Jurkat, Clone E6-1 (cell line): ENCODE data around the gene SRPK2.
"Not testable (repeated sequence)": the region's sequence is repeated elsewhere in the genome, so short reads cannot be mapped to it uniquely, and the experiment has no call there.

Experiments
- DNase-seq: peaks from one replicate; pipeline ENCODE4 v3.0.0-alpha.2; 2011; ENCODE audit warnings: low read depth, low spot score
- H3K4me3 ChIP-seq: 2 replicates; pipeline ENCODE4 v1.5.1; 2011; ENCODE audit warnings: mild to moderate bottlenecking, low read length, control low read depth, moderate library complexity

The SRPK2 gene

DNA sequence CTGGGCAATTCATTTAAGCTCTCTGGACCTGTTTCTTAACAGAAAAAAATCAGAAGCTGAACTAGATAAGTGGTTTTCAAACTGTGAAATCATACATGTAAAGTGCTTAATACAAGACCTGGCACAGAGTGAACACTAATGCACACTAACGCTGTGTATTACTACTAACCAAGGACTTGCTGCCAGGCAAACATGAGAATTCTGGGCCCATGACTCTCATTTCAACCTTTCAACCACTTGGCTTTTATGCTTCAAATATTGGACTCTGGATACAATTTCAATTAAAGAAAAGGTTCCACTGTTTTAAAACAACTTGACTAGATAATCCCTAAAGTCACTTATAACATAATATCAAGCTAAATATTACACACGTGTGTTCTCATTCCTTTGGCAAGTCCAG lies 73.4 kb downstream of the SRPK2 start:
- H3K4me3 ChIP-seq: no peak overlapping the region
- no peak for DNase-seq

DNA sequence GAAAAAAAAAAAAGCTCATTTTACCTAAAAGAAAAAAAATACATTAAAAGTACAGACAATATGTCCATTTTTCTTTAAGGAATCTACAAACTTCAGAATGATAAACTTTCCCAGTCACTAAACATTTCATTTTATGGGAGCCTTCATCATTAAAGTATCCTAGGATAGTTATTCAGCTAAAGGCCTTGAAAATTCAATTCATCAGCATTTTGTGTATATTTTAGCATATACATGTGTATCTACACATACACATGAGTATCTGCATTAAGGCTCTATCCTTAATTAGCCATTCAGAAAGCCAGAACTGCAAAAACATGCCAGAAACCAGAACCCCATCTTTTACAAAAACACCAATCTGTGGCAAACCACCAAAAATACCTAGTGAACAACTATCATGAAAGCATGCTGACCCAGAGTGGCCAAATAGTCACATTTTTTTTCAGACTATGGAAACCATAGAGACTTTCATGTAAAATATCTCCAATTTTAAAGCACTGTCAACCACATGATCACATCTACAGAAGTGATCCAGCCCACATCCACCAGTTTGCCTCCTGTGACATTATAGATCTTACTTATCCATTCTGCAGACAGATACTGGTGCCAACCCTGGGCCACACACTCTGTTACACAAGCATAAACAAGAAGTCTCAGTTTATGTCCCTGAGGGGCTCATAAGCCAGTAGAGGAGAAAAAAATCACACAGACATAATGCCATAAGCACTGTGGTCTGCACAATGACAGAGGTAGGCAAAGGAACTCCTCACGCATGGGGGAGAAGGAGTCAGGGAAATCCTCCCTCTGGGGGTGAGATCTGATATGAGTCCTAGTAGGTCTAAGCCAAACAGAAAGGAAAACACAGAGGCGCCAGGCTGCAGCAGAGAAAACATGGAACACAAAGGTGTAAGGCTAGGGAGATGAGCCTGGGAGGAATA lies 79.2 kb downstream of the SRPK2 start:
- H3K4me3 ChIP-seq: no peak overlapping the region
- DNase-seq: peak; percentile 79

GRCh38 chr7:105307163-105307672 lies 81.5 kb downstream of the SRPK2 start:
- peak; percentile 45 for DNase-seq
- no peak overlapping the region for H3K4me3 ChIP-seq

DNA sequence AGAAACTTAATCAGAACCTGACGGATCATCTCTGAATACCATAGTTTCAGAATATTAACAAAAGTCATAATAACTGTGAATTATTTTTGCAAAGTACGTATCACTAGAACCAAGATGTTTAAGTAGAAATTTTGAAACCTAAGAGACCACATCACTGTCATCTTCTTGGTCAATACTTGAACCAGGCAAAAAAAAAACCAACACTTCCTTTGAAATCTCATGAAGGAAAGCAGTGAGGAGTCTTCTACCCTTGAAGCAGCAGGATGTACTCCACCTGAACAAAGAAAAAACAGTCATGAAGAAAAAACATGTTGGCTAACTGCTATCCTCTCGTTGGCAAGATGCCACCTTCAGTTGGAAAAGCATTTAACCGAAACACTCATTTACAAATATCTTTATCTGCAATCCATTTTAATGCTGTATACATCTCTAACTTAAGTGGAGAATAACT lies 82.4 kb downstream of the SRPK2 start:
- peak overlapping the region; percentile 19 for H3K4me3 ChIP-seq
- DNase-seq: peak; percentile 97

GRCh38 chr7:105305633-105306032 lies 83.1 kb downstream of the SRPK2 start:
- DNase-seq: peak; percentile 29
- no peak overlapping the region for H3K4me3 ChIP-seq

DNA sequence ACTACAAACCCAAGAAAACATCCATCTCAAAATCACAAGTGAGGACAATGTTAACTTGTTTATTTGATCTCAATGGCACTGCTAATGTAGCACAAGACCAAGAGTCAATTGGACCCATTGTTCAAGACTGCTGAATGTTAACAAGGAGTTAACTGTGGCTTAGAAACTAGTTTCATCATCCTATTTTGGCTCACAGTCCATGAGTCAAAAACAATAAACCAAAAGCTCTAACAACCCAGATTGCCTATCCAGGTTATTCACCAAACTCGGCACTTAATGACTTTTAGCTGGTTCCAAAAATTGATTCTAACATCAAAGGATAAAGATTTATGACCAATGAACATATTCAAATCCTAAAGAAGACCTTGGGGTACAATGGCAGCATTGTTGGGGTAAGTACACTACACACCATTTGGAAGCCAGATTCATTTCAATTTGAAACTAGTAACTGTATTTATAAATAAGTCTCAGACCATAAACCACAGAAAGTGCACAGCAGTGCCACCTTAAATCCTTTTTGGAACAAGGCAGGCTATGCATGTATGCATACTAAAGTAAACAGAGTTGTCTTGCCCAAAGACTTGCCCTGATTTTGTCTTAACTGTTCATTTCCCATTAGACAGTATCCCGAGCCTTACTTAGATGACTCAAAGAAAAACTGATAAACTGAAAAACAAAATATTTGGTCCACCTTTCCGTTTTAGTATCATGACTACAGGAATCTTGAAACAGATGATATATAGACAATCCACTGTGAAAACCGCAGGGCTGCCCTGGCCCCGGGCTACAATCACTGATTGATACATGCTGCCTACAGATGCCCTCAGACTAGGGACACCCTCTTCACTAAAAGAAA lies 84.5 kb downstream of the SRPK2 start:
- no peak overlapping the region for H3K4me3 ChIP-seq
- DNase-seq: peak; percentile 59

DNA sequence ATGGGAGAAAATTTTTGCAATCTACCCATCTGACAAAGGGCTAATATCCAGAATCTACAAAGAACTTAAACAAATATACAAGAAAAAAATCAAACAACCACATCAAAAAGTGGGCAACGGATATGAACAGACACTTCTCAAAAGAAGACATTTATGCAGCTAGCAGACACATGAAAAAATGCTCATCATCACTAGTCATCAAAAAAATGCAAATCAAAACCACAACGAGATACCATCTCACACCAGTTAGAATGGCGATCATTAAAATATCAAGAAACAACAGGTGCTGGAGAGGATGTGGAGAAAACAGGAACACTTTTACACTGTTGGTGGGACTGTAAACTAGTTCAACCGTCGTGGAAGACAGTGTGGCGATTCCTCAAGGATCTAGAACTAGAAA lies 88.1 kb downstream of the SRPK2 start:
- peak; percentile 93 for DNase-seq
- H3K4me3 ChIP-seq: peak overlapping the region; percentile 31; the same call in 1 of the 2 replicates

DNA sequence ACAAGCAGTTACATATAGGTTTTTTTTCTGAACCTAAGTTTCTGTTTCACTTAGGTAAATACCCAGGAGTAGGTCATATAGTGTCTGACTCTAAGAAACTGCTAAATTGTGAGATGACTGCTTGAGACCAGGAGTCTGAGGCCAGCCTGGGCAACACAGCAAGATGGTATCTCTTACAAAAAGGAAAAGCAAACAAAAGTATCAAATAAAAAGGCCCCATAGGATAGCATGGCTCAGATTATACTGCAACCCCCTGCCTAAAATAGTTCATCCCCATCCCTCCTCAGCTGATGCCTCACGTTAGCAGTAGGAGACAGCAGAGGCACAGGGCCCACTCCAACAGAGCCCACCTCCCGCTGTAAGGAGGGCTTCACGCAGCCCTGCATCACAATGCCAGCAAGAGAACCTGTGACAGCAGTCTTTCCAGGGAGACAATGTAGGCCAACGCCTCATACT lies 90.3 kb downstream of the SRPK2 start:
- H3K4me3 ChIP-seq: peak overlapping the region; percentile 13; the same call in 1 of the 2 replicates
- peak; percentile 43 for DNase-seq

DNA sequence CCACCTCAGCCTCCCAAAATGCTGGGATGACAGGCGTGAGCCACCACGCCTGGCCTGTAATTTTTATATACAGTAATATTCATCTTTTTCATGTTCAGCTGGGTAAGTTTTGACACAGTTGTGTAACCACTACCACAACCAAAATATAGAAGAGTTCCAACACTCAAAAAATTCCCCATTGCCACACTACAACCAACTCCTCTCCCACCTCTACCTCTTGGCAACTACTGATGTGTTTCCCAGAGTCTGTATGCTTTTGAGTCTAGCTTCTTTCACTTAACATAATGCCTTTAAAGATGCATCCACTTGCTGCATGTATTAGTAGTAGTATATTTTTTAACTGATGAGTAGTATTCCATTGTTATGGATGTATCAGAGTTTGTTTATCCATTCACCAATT lies 90.7 kb downstream of the SRPK2 start:
- H3K4me3 ChIP-seq: no peak overlapping the region
- no peak for DNase-seq

GRCh38 chr7:105297309-105297708 lies 91.4 kb downstream of the SRPK2 start:
- H3K4me3 ChIP-seq: no peak overlapping the region
- no peak for DNase-seq

DNA sequence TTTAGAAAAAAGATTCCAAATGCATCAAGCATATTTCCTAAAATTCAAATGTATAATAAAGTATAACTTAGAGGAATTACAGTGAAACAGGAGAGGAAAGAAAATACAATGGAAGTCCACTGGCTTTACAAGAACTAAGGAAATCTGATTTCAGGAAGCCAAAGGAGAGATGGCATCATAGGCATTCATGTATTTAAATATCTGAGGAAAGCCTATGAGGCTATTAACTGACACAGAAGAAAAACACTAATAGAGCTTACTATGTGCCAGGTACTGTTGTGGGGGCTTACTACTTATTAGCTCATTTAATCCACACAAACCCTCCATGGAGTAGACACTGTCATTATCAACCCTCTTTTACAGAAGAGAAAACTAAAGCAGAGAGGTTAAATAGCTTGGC lies 92.2 kb downstream of the SRPK2 start:
- H3K4me3 ChIP-seq: no peak overlapping the region
- no peak for DNase-seq

- peak; percentile 67 for DNase-seq
- H3K4me3 ChIP-seq: no peak overlapping the region
Observed at GRCh38 chr7:105295596-105296352, 92.9 kb downstream of the SRPK2 start.

DNA sequence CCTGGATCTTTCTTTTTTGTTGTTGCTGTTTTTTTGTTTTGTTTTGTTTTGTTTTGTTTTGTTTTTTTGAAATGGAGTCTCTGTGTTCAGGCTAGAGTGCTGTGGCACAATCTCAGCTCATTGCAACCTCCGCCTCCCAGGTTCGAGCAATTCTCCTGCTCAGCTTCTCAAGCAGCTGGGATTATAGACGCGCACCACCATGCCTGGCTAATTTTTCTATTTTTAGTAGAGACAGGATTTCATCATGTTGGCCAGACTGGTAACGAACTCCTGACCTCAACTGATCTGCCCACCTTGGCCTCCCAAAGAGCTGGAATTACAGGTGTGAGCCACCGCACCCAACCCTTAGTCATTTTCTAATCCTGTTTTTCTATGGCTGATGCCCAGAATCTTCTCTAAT lies 94.2 kb downstream of the SRPK2 start:
- H3K4me3 ChIP-seq: not testable (repeated sequence)

GRCh38 chr7:105289704-105290103 lies 99.0 kb downstream of the SRPK2 start:
- DNase-seq: no peak
- no peak overlapping the region for H3K4me3 ChIP-seq

More for the DNA sequence above, 94.2 kb downstream of the SRPK2 start:
- DNase-seq: not testable (repeated sequence)

DNA sequence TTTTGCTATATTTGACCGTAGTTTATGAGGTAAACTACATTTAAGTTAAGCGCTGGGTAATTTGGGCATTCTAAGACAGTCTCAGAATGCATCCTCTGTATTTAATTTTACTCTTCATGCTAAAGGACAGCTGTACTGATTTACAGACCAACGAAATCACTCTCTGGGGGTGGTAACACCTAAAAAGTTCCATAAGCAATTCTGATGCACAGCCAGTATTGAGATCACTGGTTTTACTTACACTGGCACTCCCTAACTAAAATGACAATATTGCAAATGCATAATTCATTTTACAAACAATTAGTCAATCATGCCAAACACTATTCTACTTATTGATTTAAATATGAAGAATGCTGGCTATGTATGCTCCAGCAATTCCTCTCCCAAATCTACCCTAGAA lies 102.3 kb downstream of the SRPK2 start:
- DNase-seq: no peak
- H3K4me3 ChIP-seq: no peak overlapping the region

- no peak overlapping the region for H3K4me3 ChIP-seq
- DNase-seq: peak; percentile 64
Observed at GRCh38 chr7:105285118-105285874, 103.4 kb downstream of the SRPK2 start.

GRCh38 chr7:105284014-105284413 lies 104.7 kb downstream of the SRPK2 start:
- no peak overlapping the region for H3K4me3 ChIP-seq
- DNase-seq: no peak

- no peak for DNase-seq
- H3K4me3 ChIP-seq: no peak overlapping the region
Observed at GRCh38 chr7:105281966-105282365, 106.8 kb downstream of the SRPK2 start.
